OCI-LY3 (cell line): Measurements from ENCODE around the gene PIK3C2A.

Experiments used
- H2AFZ ChIP-seq: fragments of 200-600, 300-600 bp; shearing (Covaris generic); 2 replicates; pipeline ENCODE4 v1.6.0; 2014; ENCODE audit warnings: antibody characterized with exemption, low read depth, low read length
- H3K27ac ChIP-seq: fragments of 200-600, 300-600 bp; sonication (generic); 2 replicates; pipeline ENCODE4 v1.5.1; 2014; ENCODE audit warnings: mild to moderate bottlenecking, low read length, moderate library complexity, mixed read lengths
- H3K27me3 ChIP-seq: fragments of 200-600, 300-600 bp; sonication (generic); 2 replicates; pipeline ENCODE4 v1.6.1; 2014; ENCODE audit warnings: low read depth, low read length, mixed read lengths
- H3K36me3 ChIP-seq: fragments of 200-600, 300-600 bp; sonication (generic); replicated peaks from 2 replicates; pipeline ENCODE3; 2014; ENCODE audit warnings: low read depth, low read length, mixed read lengths
- H3K4me1 ChIP-seq: fragments of 300-600, 200-600 bp; sonication (generic); 2 replicates; pipeline ENCODE4 v1.6.1; 2014; ENCODE audit warnings: low read length, mixed read lengths
- H3K4me2 ChIP-seq: fragments of 200-600, 300-600 bp; sonication (generic); 2 replicates; pipeline ENCODE4 v1.6.1; 2014; ENCODE audit warnings: low read length, mixed read lengths
- H3K4me3 ChIP-seq: fragments of 300-600, 200-600 bp; sonication (generic); 2 replicates; pipeline ENCODE4 v1.5.1; 2014; ENCODE audit warnings: antibody characterized with exemption, mild to moderate bottlenecking, low read length, moderate library complexity
- H3K79me2 ChIP-seq: fragments of 300-600, 200-600 bp; shearing (Covaris generic); 2 replicates; pipeline ENCODE4 v1.6.1; 2014; ENCODE audit warnings: mild to moderate bottlenecking, low read length, mixed read lengths
- H3K9ac ChIP-seq: fragments of 300-600, 200-600 bp; shearing (Covaris generic); 2 replicates; pipeline ENCODE4 v1.6.0; 2014; ENCODE audit warnings: mild to moderate bottlenecking, low read length, moderate library complexity
- H3K9me3 ChIP-seq: fragments of 200-600, 300-600 bp; shearing (Covaris generic); 2 replicates; pipeline ENCODE4 v1.6.1; 2014; ENCODE audit warnings: low read length, mixed read lengths; ENCODE audit not compliant: insufficient read depth
- H4K20me1 ChIP-seq: fragments of 200-600, 300-600 bp; sonication (generic); 2 replicates; pipeline ENCODE4 v1.6.1; 2016; ENCODE audit warnings: low read length, mixed read lengths; ENCODE audit not compliant: insufficient read depth
- EZH2phosphoT487 ChIP-seq: fragments of 200-600 bp; shearing (Covaris generic); IDR thresholded peaks from 2 replicates; pipeline ENCODE4 v1.6.1; 2018; ENCODE audit warnings: antibody characterized with exemption, mixed run types, low read depth
- TF ChIP-seq, protein P1 (sequence below): fragments of 200-600, 300-600 bp; sonication (generic); IDR thresholded peaks from 2 replicates; pipeline ENCODE4 v1.5.1; 2014; ENCODE audit warnings: antibody characterized with exemption, low read length, low read depth

Gene PIK3C2A

DNA sequence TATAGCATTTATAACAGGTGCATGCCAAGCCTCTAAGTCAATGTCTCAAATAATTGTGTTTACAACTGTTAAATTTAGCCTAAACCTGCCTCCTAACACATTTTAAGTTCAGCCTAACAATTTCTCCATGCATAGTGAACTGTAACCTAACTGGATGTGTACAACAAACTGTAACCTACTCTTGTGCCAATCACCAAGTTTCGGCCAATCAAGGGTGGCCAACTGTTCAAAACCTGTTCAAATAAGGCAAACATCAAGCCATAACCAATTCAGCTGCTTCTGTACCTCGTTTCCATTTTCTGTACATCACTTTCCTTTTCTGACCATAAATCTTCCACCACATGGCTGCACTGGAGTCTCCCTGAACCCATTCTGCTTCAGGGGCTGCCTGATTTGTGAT is 45.4 kb downstream of the PIK3C2A start:
- H3K9ac ChIP-seq: no peak overlapping the region
- peaks cover 14% of the 10 kb centered on the region; the same call in 1 of the 2 replicates for H3K79me2 ChIP-seq
- H3K36me3 ChIP-seq: no peaks in the 10 kb centered on the region
- H3K4me3 ChIP-seq: no peak overlapping the region
- H3K27me3 ChIP-seq: no peaks in the 10 kb centered on the region
- peaks cover 11% of the 10 kb centered on the region for H3K4me1 ChIP-seq
- H3K27ac ChIP-seq: no peak overlapping the region
- H4K20me1 ChIP-seq: peaks cover 7% of the 10 kb centered on the region; the same call in 1 of the 2 replicates
- TF ChIP-seq, protein P1, sequence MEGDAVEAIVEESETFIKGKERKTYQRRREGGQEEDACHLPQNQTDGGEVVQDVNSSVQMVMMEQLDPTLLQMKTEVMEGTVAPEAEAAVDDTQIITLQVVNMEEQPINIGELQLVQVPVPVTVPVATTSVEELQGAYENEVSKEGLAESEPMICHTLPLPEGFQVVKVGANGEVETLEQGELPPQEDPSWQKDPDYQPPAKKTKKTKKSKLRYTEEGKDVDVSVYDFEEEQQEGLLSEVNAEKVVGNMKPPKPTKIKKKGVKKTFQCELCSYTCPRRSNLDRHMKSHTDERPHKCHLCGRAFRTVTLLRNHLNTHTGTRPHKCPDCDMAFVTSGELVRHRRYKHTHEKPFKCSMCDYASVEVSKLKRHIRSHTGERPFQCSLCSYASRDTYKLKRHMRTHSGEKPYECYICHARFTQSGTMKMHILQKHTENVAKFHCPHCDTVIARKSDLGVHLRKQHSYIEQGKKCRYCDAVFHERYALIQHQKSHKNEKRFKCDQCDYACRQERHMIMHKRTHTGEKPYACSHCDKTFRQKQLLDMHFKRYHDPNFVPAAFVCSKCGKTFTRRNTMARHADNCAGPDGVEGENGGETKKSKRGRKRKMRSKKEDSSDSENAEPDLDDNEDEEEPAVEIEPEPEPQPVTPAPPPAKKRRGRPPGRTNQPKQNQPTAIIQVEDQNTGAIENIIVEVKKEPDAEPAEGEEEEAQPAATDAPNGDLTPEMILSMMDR: no peak
- TF ChIP-seq EZH2phosphoT487: no peak
- no peaks in the 10 kb centered on the region for H3K9me3 ChIP-seq
- H3K4me2 ChIP-seq: no peak overlapping the region
- H2AFZ ChIP-seq: no peak overlapping the region

- H3K36me3 ChIP-seq: no peaks in the 10 kb centered on the region
- no peak overlapping the region for H3K27ac ChIP-seq
- H3K27me3 ChIP-seq: no peaks in the 10 kb centered on the region
- peaks cover 11% of the 10 kb centered on the region for H3K4me1 ChIP-seq
- peaks cover 14% of the 10 kb centered on the region; the same call in 1 of the 2 replicates for H3K79me2 ChIP-seq
- H3K4me3 ChIP-seq: no peak overlapping the region
- no peaks in the 10 kb centered on the region for H3K9me3 ChIP-seq
- TF ChIP-seq EZH2phosphoT487: no peak
- TF ChIP-seq, protein P1: no peak
- H4K20me1 ChIP-seq: peaks cover 7% of the 10 kb centered on the region; the same call in 1 of the 2 replicates
- no peak overlapping the region for H3K4me2 ChIP-seq
- H3K9ac ChIP-seq: no peak overlapping the region
- no peak overlapping the region for H2AFZ ChIP-seq
These were observed 46.3 kb downstream of the PIK3C2A start for GRCh38 chr11:17161515-17161914.

DNA sequence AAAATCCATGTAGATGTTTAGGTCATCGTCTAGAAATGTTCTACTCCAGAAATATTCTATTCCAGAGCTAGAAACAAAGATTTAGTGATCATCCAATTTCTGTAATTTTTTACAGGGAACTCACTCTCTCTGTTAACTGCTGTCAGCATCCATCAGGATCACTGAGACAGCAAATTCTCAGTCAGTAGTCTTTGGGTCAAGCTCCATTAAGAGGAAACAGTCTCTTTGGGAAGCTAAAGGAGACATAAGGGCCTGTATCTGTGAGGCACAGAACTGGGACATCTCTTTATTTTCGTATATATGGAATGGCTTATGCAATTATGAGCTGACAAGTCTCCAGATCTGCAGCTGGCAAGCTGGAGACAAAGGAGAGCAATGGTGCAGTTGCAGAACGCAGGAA is 48.3 kb downstream of the PIK3C2A start:
- H3K4me1 ChIP-seq: peaks cover 15% of the 10 kb centered on the region
- H3K4me2 ChIP-seq: no peak overlapping the region
- no peaks in the 10 kb centered on the region for H3K27me3 ChIP-seq
- TF ChIP-seq, protein P1: no peak
- TF ChIP-seq EZH2phosphoT487: no peak
- H3K79me2 ChIP-seq: peaks cover 14% of the 10 kb centered on the region; the same call in 1 of the 2 replicates
- peaks cover 10% of the 10 kb centered on the region; the same call in 1 of the 2 replicates for H4K20me1 ChIP-seq
- no peaks in the 10 kb centered on the region for H3K9me3 ChIP-seq
- H2AFZ ChIP-seq: no peak overlapping the region
- H3K36me3 ChIP-seq: no peaks in the 10 kb centered on the region
- no peak overlapping the region for H3K27ac ChIP-seq
- no peak overlapping the region for H3K9ac ChIP-seq
- H3K4me3 ChIP-seq: no peak overlapping the region
